Activated naive CD8-positive, alpha-beta T cell treated with anti-CD3 and anti-CD28 coated beads, Interleukin-2, amount 50 U/mL, for 24 hours (primary cell): ENCODE data around the gene FOSB.

ENCODE experiments used
- ATAC-seq: fragments of 150-1000 bp; cut with Tn5 transposase; one replicate; pipeline ENCODE4 v1.10.0; 2021
- DNase-seq: peaks from one replicate; pipeline ENCODE4 v3.0.0; 2021
- H3K27ac Mint-ChIP-seq: one replicate; pipeline ENCODE4 v1.8.0; 2021; ENCODE audit warnings: mild to moderate bottlenecking, mixed read lengths
- H3K27me3 Mint-ChIP-seq: one replicate; pipeline ENCODE4 v1.8.0; 2021; ENCODE audit warnings: mixed read lengths
- H3K36me3 Mint-ChIP-seq: one replicate; pipeline ENCODE4 v1.8.0; 2021; ENCODE audit warnings: low read depth, mixed read lengths
- H3K4me1 Mint-ChIP-seq: one replicate; pipeline ENCODE4 v1.8.0; 2021; ENCODE audit warnings: mixed read lengths
- H3K4me3 Mint-ChIP-seq: one replicate; pipeline ENCODE4 v1.8.0; 2021; ENCODE audit warnings: mild to moderate bottlenecking, moderate library complexity, mixed read lengths
- H3K9me3 Mint-ChIP-seq: one replicate; pipeline ENCODE4 v1.8.0; 2021; ENCODE audit warnings: mixed read lengths

FOSB gene

GRCh38 chr19:45448887-45449299 lies 18.9 kb upstream of the FOSB start:
- no peak for ATAC-seq
- peak overlapping the region; percentile 78 for H3K27ac Mint-ChIP-seq
- H3K36me3 Mint-ChIP-seq, result peaks cover 8% of the 10 kb centered on the region
- no peak for DNase-seq
- peak overlapping the region; percentile 91 for H3K4me3 Mint-ChIP-seq
- H3K9me3 Mint-ChIP-seq, result no peaks in the 10 kb centered on the region
- no peaks in the 10 kb centered on the region for H3K27me3 Mint-ChIP-seq
- H3K4me1 Mint-ChIP-seq, result peaks cover 52% of the 10 kb centered on the region

- peaks cover 48% of the 10 kb centered on the region for H3K4me1 Mint-ChIP-seq
- peak overlapping the region; percentile 94 for H3K27ac Mint-ChIP-seq
- DNase-seq, result peak; percentile 25
Observed at GRCh38 chr19:45450012-45450333, 17.8 kb upstream of the FOSB start.

GRCh38 chr19:45451131-45451849 lies 16.5 kb upstream of the FOSB start:
- peaks cover 4% of the 10 kb centered on the region for H3K36me3 Mint-ChIP-seq
- ATAC-seq, result peak; percentile 30
- H3K4me3 Mint-ChIP-seq, result peak overlapping the region; percentile 83
- H3K27ac Mint-ChIP-seq, result peak overlapping the region; percentile 91
- H3K9me3 Mint-ChIP-seq, result no peaks in the 10 kb centered on the region
- no peaks in the 10 kb centered on the region for H3K27me3 Mint-ChIP-seq
- peaks cover 52% of the 10 kb centered on the region for H3K4me1 Mint-ChIP-seq
- DNase-seq, result peak; percentile 48

More at GRCh38 chr19:45450012-45450333, 17.8 kb upstream of the FOSB start:
- ATAC-seq, result peak; percentile 18
- peak overlapping the region; percentile 91 for H3K4me3 Mint-ChIP-seq
- no peaks in the 10 kb centered on the region for H3K27me3 Mint-ChIP-seq
- no peaks in the 10 kb centered on the region for H3K9me3 Mint-ChIP-seq
- peaks cover 8% of the 10 kb centered on the region for H3K36me3 Mint-ChIP-seq

DNA sequence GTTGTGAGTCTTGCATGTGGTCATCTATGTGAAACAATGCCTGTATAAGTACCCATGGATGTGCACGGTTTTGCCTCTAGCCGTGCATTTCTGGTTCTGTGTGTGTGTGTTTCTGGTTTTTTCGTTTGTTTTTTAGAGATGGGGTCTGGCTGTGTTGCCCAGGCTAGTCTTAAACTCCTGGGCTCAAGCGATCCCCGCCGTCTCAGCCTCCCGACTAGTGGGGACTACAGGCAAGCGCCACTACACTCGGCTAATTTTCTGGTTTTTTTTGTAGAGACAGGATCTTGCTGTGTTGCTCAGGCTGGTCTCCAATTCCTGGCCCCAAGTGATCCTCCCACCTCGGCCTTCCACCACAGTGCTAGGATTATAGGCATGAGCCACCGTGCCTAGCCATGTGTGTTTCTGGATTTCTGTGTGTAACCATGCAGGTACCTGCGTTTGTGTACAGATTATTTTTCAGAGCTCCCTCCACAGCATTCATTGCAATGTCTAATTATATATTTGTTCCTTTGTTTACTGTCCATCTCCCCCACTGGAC lies 15.9 kb upstream of the FOSB start:
- DNase-seq (no peak), ATAC-seq (no peak)
- no peaks in the 10 kb centered on the region for H3K9me3 Mint-ChIP-seq
- H3K4me3 Mint-ChIP-seq, result peak overlapping the region; percentile 83
- peaks cover 4% of the 10 kb centered on the region for H3K36me3 Mint-ChIP-seq
- H3K27me3 Mint-ChIP-seq, result no peaks in the 10 kb centered on the region
- H3K27ac Mint-ChIP-seq, result peak overlapping the region; percentile 91
- H3K4me1 Mint-ChIP-seq, result peaks cover 53% of the 10 kb centered on the region

DNA sequence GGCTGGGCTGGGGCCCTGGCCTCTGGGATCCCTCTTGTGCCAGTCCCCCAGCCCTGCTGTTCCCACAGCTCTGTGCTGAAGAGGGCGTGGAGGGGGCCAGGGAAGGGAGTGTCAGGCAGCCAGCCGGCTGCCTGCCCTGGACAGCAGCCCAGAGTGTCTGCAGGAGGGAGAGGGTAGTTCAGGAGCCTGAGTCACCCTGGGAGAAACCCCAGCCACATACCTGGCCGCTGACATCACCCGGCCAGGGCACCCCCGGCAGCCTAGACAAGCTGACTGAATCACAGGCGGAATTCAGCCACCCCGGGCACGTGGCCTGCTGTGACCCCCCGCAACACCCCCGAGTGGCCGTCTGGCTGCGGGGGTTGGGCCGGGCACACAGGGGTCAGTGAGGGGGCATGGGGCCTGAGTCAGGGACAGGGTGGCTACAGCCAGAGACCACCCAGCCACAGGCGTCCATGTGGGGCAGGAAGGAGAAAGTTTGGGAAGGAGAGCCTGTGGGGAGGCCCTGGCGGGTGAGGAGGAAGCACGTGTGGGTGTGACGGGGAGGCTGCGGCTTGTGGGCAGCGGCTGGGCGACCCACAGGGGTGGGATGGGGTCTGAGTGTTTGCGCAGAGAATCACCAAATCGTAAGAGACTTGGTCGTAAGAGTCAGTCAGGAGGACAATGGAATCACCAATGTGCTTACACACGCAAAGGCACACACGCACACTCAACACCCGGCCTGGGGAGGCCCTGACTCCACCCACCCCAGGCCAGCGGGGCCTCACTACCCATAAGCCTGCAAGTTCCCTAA lies 11.9 kb upstream of the FOSB start:
- peaks cover 35% of the 10 kb centered on the region for H3K4me1 Mint-ChIP-seq
- DNase-seq (peak; percentile 79), ATAC-seq (peak; percentile 89)
- peak overlapping the region; percentile 87 for H3K27ac Mint-ChIP-seq
- peak overlapping the region; percentile 38 for H3K4me3 Mint-ChIP-seq
- H3K27me3 Mint-ChIP-seq, result peaks cover 2% of the 10 kb centered on the region
- no peaks in the 10 kb centered on the region for H3K9me3 Mint-ChIP-seq
- H3K36me3 Mint-ChIP-seq, result peaks cover 2% of the 10 kb centered on the region

DNA sequence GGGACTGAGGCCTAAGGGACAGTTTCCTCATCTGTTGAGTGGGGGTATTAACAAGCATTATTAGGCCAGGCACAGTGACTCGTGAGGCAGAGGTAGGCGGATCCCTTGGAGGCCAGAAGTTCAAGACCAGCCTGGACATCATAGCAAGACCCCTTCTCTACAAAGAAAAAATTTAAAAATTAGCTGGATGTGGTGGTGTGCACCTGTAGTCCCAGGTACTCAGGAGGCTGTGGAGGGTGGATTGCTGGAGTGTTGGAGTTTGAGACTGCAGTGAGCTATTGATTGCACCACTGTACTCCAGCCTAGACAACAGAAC lies 11.3 kb upstream of the FOSB start:
- no peaks in the 10 kb centered on the region for H3K9me3 Mint-ChIP-seq
- H3K27me3 Mint-ChIP-seq, result peaks cover 2% of the 10 kb centered on the region
- no peaks in the 10 kb centered on the region for H3K36me3 Mint-ChIP-seq
- peaks cover 30% of the 10 kb centered on the region for H3K4me1 Mint-ChIP-seq
- peak overlapping the region; percentile 38 for H3K4me3 Mint-ChIP-seq
- no peak for DNase-seq
- ATAC-seq, result no peak
- peak overlapping the region; percentile 87 for H3K27ac Mint-ChIP-seq

- Mint-ChIP-seq H3K9me3 (no peaks in the 10 kb centered on the region), H3K36me3 (no peaks in the 10 kb centered on the region), H3K4me1 (peaks cover 21% of the 10 kb centered on the region), H3K27me3 (peaks cover 2% of the 10 kb centered on the region), H3K27ac (no peak overlapping the region), H3K4me3 (no peak overlapping the region)
- no peak for ATAC-seq
- DNase-seq, result no peak
Observed at GRCh38 chr19:45457776-45458175, 10.0 kb upstream of the FOSB start.

GRCh38 chr19:45460807-45461347 lies 6.9 kb upstream of the FOSB start:
- no peak for ATAC-seq
- Mint-ChIP-seq H3K9me3 (no peaks in the 10 kb centered on the region), H3K4me3 (no peak overlapping the region), H3K27ac (no peak overlapping the region), H3K4me1 (peaks cover 11% of the 10 kb centered on the region), H3K36me3 (no peaks in the 10 kb centered on the region), H3K27me3 (peaks cover 10% of the 10 kb centered on the region)
- DNase-seq, result no peak

- H3K27me3 Mint-ChIP-seq, result peaks cover 10% of the 10 kb centered on the region
- ATAC-seq (no peak), DNase-seq (no peak)
- peaks cover 5% of the 10 kb centered on the region for H3K4me1 Mint-ChIP-seq
- no peaks in the 10 kb centered on the region for H3K9me3 Mint-ChIP-seq
- H3K27ac Mint-ChIP-seq, result no peak overlapping the region
- no peak overlapping the region for H3K4me3 Mint-ChIP-seq
- no peaks in the 10 kb centered on the region for H3K36me3 Mint-ChIP-seq
Observed at GRCh38 chr19:45462174-45462573, 5.6 kb upstream of the FOSB start.

DNA sequence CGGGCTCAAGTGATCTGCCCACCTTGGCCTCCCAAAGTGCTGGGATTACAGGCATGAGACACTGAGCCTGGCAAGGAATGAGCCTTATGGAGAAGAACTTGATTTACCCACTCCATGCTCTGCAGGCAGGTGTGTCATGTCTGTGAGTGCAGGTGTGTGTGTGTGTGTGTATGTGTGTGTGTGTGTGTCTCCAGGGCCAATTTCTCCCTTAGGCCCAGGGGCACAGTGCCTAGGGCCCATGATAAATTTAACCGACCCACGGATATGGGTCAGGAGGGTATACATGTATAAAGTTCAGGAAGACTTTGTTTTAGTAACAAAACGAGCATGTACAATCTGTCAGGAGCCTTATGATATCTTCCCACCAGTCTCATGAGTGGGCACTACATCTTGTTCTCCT lies 4.6 kb upstream of the FOSB start:
- Mint-ChIP-seq H3K27ac (no peak overlapping the region), H3K4me1 (peaks cover 9% of the 10 kb centered on the region), H3K27me3 (peaks cover 10% of the 10 kb centered on the region), H3K9me3 (no peaks in the 10 kb centered on the region), H3K4me3 (no peak overlapping the region), H3K36me3 (no peaks in the 10 kb centered on the region)
- ATAC-seq, result no peak
- DNase-seq, result no peak

- no peaks in the 10 kb centered on the region for H3K36me3 Mint-ChIP-seq
- no peak for DNase-seq
- H3K27me3 Mint-ChIP-seq, result peaks cover 10% of the 10 kb centered on the region
- ATAC-seq, result no peak
- H3K4me3 Mint-ChIP-seq, result no peak overlapping the region
- no peak overlapping the region for H3K27ac Mint-ChIP-seq
- H3K4me1 Mint-ChIP-seq, result peaks cover 14% of the 10 kb centered on the region
- H3K9me3 Mint-ChIP-seq, result no peaks in the 10 kb centered on the region
Observed at GRCh38 chr19:45464274-45464673, 3.5 kb upstream of the FOSB start.

- H3K27me3 Mint-ChIP-seq, result peaks cover 10% of the 10 kb centered on the region
- H3K9me3 Mint-ChIP-seq, result no peaks in the 10 kb centered on the region
- H3K27ac Mint-ChIP-seq, result no peak overlapping the region
- no peak overlapping the region for H3K4me3 Mint-ChIP-seq
- peaks cover 6% of the 10 kb centered on the region for H3K36me3 Mint-ChIP-seq
- H3K4me1 Mint-ChIP-seq, result peaks cover 20% of the 10 kb centered on the region
- no peak for DNase-seq
- ATAC-seq, result no peak
Observed at GRCh38 chr19:45464852-45465441, 2.8 kb upstream of the FOSB start.

DNA sequence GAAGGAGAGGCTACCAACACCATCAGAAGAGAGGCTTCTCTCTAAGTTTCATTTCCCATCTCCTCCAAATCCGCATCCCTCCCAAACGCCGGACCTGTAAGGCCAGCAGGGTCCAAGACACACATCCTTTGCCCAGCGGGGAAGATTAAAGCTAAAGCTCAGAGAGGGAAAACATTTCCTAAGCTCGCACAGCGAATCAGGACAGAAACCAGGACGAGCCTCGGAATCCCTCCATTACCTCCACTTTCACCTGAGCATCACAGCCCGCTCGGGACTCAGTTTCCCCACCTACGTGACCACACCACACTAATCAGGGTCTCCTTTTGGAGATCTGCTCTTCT lies 711 bp upstream of the FOSB start:
- peak overlapping the region; percentile 49 for H3K27ac Mint-ChIP-seq

DNA sequence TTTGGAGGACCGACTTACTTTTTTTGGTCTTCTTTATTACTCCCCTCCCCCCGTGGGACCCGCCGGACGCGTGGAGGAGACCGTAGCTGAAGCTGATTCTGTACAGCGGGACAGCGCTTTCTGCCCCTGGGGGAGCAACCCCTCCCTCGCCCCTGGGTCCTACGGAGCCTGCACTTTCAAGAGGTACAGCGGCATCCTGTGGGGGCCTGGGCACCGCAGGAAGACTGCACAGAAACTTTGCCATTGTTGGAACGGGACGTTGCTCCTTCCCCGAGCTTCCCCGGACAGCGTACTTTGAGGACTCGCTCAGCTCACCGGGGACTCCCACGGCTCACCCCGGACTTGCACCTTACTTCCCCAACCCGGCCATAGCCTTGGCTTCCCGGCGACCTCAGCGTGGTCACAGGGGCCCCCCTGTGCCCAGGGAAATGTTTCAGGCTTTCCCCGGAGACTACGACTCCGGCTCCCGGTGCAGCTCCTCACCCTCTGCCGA lies 409 bp downstream of the FOSB start:
- H3K9me3 Mint-ChIP-seq, result no peaks in the 10 kb centered on the region
- H3K4me3 Mint-ChIP-seq, result peak overlapping the region; percentile 86
- peaks cover 18% of the 10 kb centered on the region for H3K27me3 Mint-ChIP-seq
- DNase-seq (peak; percentile 49), ATAC-seq (no peak)
- peaks cover 38% of the 10 kb centered on the region for H3K4me1 Mint-ChIP-seq
- H3K27ac Mint-ChIP-seq, result peak overlapping the region; percentile 92
- peaks cover 23% of the 10 kb centered on the region for H3K36me3 Mint-ChIP-seq

More for the DNA sequence above, 711 bp upstream of the FOSB start:
- Mint-ChIP-seq H3K36me3 (peaks cover 19% of the 10 kb centered on the region), H3K27me3 (peaks cover 13% of the 10 kb centered on the region), H3K4me3 (peak overlapping the region; percentile 86), H3K4me1 (peaks cover 36% of the 10 kb centered on the region), H3K9me3 (no peaks in the 10 kb centered on the region)
- ATAC-seq (no peak), DNase-seq (no peak)
